GM12891 (cell line): ENCODE results near the gene ALMS1.

Experiments
- PAX5 ChIP-seq: IDR thresholded peaks from 2 replicates; pipeline ENCODE4 v1.6.1; 2011; ENCODE audit warnings: low read length, moderate library complexity, mild to moderate bottlenecking; ENCODE audit not compliant: insufficient read depth, severe bottlenecking
- POLR2A ChIP-seq: IDR thresholded peaks from 2 replicates; pipeline ENCODE4 v1.6.1; 2011; ENCODE audit warnings: low read depth, low read length, control low read depth
- POLR2AphosphoS5 ChIP-seq: IDR thresholded peaks from 2 replicates; pipeline ENCODE4 v1.6.1; 2011; ENCODE audit warnings: low read depth, low read length, control low read depth
- SPI1 ChIP-seq: IDR thresholded peaks from 2 replicates; pipeline ENCODE4 v1.6.1; 2011; ENCODE audit warnings: low read depth, low read length, control low read depth
- TAF1 ChIP-seq: IDR thresholded peaks from 2 replicates; pipeline ENCODE4 v1.6.1; 2011; ENCODE audit warnings: low read depth, low read length, control low read depth

- TF ChIP-seq POLR2AphosphoS5 (no peak), TAF1 (no peak), POLR2A (no peak), SPI1 (no peak), PAX5 (no peak)
Measured at GRCh38 chr2:73642338-73643018, 256.8 kb downstream of the ALMS1 start, which contains the start of gene NAT8.
